Activated effector memory CD4-positive, alpha-beta T cell treated with anti-CD3 and anti-CD28 coated beads, Interleukin-2, amount 50 U/mL, for 16 hours (primary cell): Measurements from ENCODE around the gene ADAMTS12.

Source experiments
- DNase-seq: peaks from one replicate; pipeline ENCODE4 v3.0.0-alpha.2; 2020

ADAMTS12 gene

DNA sequence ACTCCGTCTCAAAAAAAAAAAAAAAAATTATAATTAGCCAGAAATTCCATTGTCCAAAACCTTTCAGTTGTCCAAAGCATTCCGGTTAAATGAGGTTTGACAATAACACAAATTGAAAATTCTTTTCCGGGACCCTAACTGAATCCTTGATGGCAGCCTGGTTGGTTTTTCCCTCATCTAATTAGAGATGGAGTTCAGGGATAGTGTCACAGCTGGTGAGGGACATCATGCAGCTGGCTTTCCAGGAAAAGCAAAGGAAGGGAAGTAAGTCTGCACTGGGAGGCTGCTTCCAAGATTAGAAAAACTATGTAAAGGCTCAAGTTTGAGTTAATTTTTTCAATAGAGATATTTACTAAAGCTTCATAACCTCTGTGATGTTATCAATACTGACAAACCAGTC is 195.4 kb downstream of the ADAMTS12 start:
- no peak for DNase-seq

GRCh38 chr5:33692980-33693379 is 198.8 kb downstream of the ADAMTS12 start:
- DNase-seq, result no peak

DNA sequence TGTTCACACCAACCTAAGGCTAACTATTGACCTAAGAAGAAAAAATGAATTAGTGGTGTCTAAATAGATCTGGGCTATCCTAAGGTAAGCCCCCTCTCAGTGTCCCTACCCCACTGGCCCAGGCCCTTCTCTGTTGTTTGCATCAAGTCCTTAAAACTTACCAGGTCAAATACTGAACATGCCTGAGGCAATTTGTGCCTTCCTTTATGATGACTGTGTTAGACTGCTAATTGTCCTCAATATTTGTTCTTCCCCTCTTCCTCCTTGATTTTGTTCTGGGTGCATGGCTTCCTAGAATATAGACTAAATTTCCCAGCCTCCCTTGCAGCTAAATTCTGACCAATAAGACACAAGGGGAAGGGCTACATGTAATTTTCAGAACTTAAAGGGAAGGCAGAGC is 199.9 kb downstream of the ADAMTS12 start:
- DNase-seq, result no peak

GRCh38 chr5:33690374-33691135 is 201.2 kb downstream of the ADAMTS12 start:
- no peak for DNase-seq

GRCh38 chr5:33688526-33688925 is 203.3 kb downstream of the ADAMTS12 start:
- DNase-seq, result no peak

GRCh38 chr5:33688066-33688465 is 203.7 kb downstream of the ADAMTS12 start:
- no peak for DNase-seq

GRCh38 chr5:33685873-33686755 is 205.7 kb downstream of the ADAMTS12 start:
- no peak for DNase-seq

GRCh38 chr5:33684496-33685159 is 207.2 kb downstream of the ADAMTS12 start:
- DNase-seq, result no peak

DNA sequence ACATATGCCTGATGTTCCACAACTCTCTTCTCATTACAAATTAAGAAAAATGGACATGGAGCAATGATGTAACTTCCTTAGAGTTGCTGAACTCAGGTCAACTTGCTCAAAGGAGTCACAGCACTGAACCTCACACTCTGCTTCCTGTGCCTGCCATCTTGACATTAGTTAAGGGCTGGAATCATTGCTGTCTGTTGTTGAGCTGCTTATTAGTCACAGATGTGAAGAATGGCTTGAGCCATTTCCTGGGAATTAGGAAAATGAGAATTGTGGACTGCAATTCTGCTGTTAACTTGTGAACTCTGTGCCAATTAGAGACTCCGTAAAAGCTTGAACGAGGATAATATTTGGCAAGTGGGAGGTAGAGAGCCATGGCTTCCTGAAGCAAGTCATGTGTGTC is 212.0 kb downstream of the ADAMTS12 start:
- DNase-seq, result no peak

- no peak for DNase-seq
These were observed 215.8 kb downstream of the ADAMTS12 start for GRCh38 chr5:33675958-33676464.

GRCh38 chr5:33671700-33672291 is 220.0 kb downstream of the ADAMTS12 start:
- no peak for DNase-seq

GRCh38 chr5:33662722-33663427 is 228.9 kb downstream of the ADAMTS12 start:
- no peak for DNase-seq

DNA sequence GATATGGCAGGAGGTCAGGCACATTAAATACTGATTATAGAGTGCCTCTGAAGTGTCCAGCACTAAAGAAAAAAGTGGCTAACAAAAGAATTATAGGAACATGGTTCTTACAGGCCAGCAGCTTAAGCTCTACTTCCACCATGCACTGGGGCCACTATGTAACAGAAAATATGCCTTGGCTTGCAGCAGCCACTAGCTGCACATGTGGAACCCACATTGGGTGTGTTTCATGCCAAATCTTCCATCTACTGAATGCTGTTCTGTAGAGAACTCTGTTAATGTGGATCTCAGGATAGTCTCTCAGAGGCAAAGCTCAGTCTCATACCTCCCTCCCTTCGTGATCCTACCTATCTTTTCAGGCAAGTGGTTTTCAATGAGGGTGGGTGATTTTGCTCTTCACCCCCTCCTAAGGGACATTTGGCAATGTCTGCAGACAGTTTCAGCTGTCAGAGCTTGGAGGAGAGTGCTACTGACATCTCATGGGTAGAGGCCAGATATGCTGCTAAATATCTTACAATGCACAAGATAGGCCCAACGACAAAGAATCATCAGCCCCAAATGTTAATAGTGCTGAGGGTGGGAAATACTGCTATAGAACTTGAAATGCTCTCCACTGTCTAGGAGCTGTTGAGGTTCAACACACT is 232.1 kb downstream of the ADAMTS12 start:
- DNase-seq, result no peak

DNA sequence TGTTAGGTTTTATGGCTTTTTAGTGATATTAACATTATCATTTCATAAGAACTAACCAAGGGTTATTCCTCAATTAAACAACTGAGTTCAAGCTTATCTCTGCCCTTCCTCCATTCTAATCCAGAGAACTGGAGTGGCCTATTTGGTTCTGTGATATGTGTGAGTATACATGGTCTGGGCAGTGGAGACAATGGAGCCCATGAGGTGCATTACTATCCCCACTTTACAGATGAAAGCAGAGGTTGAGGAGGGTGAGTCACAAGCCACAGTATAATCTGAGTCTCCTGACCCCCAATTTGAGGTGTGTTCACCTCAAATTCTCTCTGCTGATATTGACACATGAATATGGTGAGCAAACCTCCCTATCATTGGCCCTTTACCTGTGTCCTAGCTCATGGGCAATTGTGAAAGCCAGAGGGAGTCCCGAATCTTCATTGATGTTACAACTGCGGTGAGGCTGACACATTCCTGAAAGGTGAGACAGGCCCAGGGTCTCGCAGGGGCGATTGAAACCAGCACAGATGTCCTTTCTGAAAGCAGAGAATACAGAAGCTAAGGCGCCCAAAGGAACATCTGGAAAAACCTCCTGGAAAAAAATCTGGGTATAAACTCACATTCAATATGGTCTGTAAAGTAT is 233.9 kb downstream of the ADAMTS12 start:
- DNase-seq, result no peak

DNA sequence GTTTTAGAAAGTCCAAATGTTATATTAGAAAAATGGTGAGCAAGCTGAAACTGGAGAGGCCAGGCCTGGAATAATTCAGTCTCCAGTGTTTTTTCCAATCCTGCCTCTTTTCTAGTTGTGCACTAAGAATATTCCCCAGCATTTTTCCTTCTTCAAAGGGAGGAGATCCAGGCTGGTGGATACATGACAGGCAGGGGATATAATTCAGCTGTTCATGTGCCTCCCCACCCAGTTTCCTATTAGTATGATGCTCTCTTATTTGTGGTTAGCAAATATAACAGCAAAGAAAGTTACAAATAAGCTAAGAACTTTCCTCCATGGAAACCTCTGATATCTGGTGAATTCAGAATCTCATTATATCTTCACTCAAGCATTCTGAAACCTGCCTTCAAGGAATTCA is 234.6 kb downstream of the ADAMTS12 start:
- no peak for DNase-seq

DNA sequence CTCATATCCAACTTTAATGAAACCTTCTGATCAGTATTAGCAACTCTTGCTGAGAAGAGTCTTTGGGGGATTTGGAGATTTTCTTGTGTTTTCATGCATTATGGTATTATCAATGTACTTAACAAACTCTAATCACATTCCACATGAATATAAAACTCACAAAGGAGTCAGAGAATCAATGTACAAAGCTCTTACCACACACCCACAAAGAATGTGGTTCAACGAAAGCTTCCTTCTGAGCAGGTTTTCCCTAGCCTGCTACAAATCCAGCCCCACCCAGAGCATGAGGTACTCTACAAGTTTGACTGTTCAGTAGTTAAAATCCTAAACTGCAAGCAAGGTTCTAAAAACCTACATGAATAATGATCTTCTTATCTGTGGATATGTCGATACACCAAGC is 240.9 kb downstream of the ADAMTS12 start:
- DNase-seq, result no peak

- no peak for DNase-seq
These were observed 242.0 kb downstream of the ADAMTS12 start for GRCh38 chr5:33649549-33650482.

DNA sequence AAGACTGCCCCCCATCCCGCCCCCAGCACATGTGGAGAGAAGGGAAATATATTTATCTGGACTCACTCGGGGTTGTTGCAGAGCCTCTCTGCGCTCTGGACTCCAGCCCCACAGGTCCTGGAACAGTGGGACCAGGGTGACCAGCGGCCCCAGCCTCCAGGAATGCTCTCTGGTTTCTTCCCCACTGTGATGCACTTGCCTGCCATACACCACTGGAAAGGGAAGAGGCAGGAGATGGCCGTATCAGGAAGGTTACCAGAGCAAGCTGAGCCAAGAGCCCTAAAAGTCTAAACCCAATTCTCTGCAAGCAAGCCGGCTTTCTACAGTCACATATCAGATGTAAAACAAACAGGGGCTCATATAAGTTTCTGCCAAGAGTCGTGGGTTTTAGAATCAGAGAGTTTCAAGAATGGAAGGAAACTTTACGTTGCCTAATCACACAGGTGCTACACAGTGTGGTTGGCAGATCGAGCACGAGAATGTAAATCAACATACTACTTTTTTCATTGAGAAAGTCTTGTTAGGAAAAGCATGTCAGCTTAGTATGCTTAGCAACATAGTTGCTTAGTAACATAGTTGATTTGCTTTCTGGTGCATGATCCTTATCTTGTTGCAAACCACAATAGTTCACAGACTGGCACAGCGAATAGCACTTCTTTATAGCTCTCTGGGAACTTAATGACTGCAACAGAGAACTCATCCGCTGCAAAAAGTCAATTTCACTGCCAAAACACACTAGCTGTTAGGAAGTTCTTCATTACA is 249.9 kb downstream of the ADAMTS12 start:
- no peak for DNase-seq

GRCh38 chr5:33639474-33639873 is 252.3 kb downstream of the ADAMTS12 start:
- DNase-seq, result no peak
